Naive B cell (primary cell): Measurements from ENCODE around the gene TRAM2. TPM values are rescaled to one million over a fixed set of nuclear protein-coding genes. Genes with fewer than 3 reads are reported as not detected.

Experiments
- ATAC-seq, 2 donors: fragments of 150-1000 bp; cut with Tn5 transposase; 2 replicates each; pipeline ENCODE4 v1.10.0; 2021; ENCODE audit warnings: low read depth in 2 of 2, mild to moderate bottlenecking in 2 of 2, moderate library complexity in 2 of 2
- DNase-seq: peaks from one replicate; pipeline ENCODE4 v3.0.0; 2022
- H3K27ac Mint-ChIP-seq, 6 donors: one replicate each; pipeline ENCODE4 v1.8.0; 2020 to 2022; ENCODE audit warnings: mild to moderate bottlenecking in 6 of 6, mixed read lengths in 6 of 6, moderate library complexity in 5 of 6, inconsistent platforms in 2 of 6
- H3K27me3 Mint-ChIP-seq, 3 donors: one replicate each; pipeline ENCODE4 v1.8.0; 2021 to 2022; ENCODE audit warnings: mixed read lengths in 3 of 3, mild to moderate bottlenecking in 1 of 3
- H3K36me3 Mint-ChIP-seq, 2 donors: one replicate each; pipeline ENCODE4 v1.8.0; 2020 to 2022; ENCODE audit warnings: mixed read lengths in 2 of 2, inconsistent platforms in 1 of 2, mild to moderate bottlenecking in 1 of 2
- H3K4me1 Mint-ChIP-seq, 3 donors: one replicate each; pipeline ENCODE4 v1.8.0; 2020 to 2022; ENCODE audit warnings: mixed read lengths in 3 of 3, inconsistent platforms in 1 of 3, mild to moderate bottlenecking in 1 of 3, moderate library complexity in 1 of 3
- H3K4me3 Mint-ChIP-seq, 8 donors: one replicate each; pipeline ENCODE4 v1.8.0; 2020 to 2022; ENCODE audit warnings: mild to moderate bottlenecking in 8 of 8, mixed read lengths in 8 of 8, moderate library complexity in 8 of 8, inconsistent platforms in 2 of 8
- H3K9me3 Mint-ChIP-seq, 7 donors: one replicate each; pipeline ENCODE4 v1.8.0; 2020 to 2022; ENCODE audit warnings: mixed read lengths in 7 of 7, mild to moderate bottlenecking in 5 of 7, inconsistent platforms in 2 of 7, moderate library complexity in 1 of 7
- polyA plus RNA-seq, 6 donors: library from polyadenylated mRNA; unstranded; fragments of 300-500 nt; fragmentation: Illumina TruSeq; gene quantifications; one replicate each; pipeline ENCODE4 v1.2.3, GENCODE V29; 2021; ENCODE audit warnings: low read depth in 6 of 6

TRAM2 gene
- polyA plus RNA-seq, 6 donors from 2014 or later: 1.4 to 3.9 (median 2.7) TPM

GRCh38 chr6:52553158-52553557 is 23.7 kb downstream of the TRAM2 start:
- peak overlapping the region in 1 of 6 donors; percentile 9 for H3K27ac Mint-ChIP-seq
- no peaks in the 10 kb centered on the region for H3K9me3 Mint-ChIP-seq

GRCh38 chr6:52552278-52552643 is 24.6 kb downstream of the TRAM2 start:
- H3K9me3 Mint-ChIP-seq: no peaks in the 10 kb centered on the region
- no peak for DNase-seq
- no peaks in the 10 kb centered on the region for H3K27me3 Mint-ChIP-seq
- ATAC-seq: peak in 1 of 2 donors; percentile 62
- H3K36me3 Mint-ChIP-seq: no peaks in the 10 kb centered on the region
- H3K27ac Mint-ChIP-seq: peak overlapping the region in 2 of 6 donors; percentile 36 to 71
- H3K4me3 Mint-ChIP-seq: no peak overlapping the region
- peaks cover 26 to 35% (median 32%) of the 10 kb centered on the region in 3 donors for H3K4me1 Mint-ChIP-seq

More at GRCh38 chr6:52553158-52553557, 23.7 kb downstream of the TRAM2 start:
- H3K4me3 Mint-ChIP-seq: no peak overlapping the region
- no peaks in the 10 kb centered on the region for H3K36me3 Mint-ChIP-seq
- peaks cover 26 to 34% (median 28%) of the 10 kb centered on the region in 3 donors for H3K4me1 Mint-ChIP-seq
- no peaks in the 10 kb centered on the region for H3K27me3 Mint-ChIP-seq
- DNase-seq: no peak
- ATAC-seq: no peak

GRCh38 chr6:52551483-52552277 is 25.2 kb downstream of the TRAM2 start:
- DNase-seq (no peak), ATAC-seq (no peak)
- peaks cover 27 to 41% (median 38%) of the 10 kb centered on the region in 3 donors for H3K4me1 Mint-ChIP-seq
- peak overlapping the region in 4 of 6 donors; percentile 25 to 75 (median 38) for H3K27ac Mint-ChIP-seq
- H3K36me3 Mint-ChIP-seq: no peaks in the 10 kb centered on the region
- no peaks in the 10 kb centered on the region for H3K9me3 Mint-ChIP-seq
- peak overlapping the region in 1 of 8 donors; percentile 6 for H3K4me3 Mint-ChIP-seq
- no peaks in the 10 kb centered on the region for H3K27me3 Mint-ChIP-seq

- ATAC-seq (no peak), DNase-seq (no peak)
- Mint-ChIP-seq H3K4me3 (no peak overlapping the region), H3K36me3 (peaks cover 0 to 3% of the 10 kb centered on the region in 2 donors), H3K4me1 (peaks cover 30 to 45% (median 42%) of the 10 kb centered on the region in 3 donors), H3K27ac (no peak overlapping the region), H3K27me3 (no peaks in the 10 kb centered on the region), H3K9me3 (no peaks in the 10 kb centered on the region)
Measured at GRCh38 chr6:52550870-52551269, 26.0 kb downstream of the TRAM2 start.

- ATAC-seq: no peak
- Mint-ChIP-seq H3K9me3 (no peaks in the 10 kb centered on the region), H3K27ac (peak overlapping the region in 1 of 6 donors; percentile 90), H3K27me3 (no peaks in the 10 kb centered on the region), H3K4me3 (no peak overlapping the region), H3K4me1 (peaks cover 30 to 48% (median 40%) of the 10 kb centered on the region in 3 donors), H3K36me3 (peaks cover 0 to 3% of the 10 kb centered on the region in 2 donors)
- DNase-seq: no peak
Measured at GRCh38 chr6:52550014-52550575, 26.8 kb downstream of the TRAM2 start.

- ATAC-seq (no peak), DNase-seq (no peak)
- Mint-ChIP-seq H3K27me3 (no peaks in the 10 kb centered on the region), H3K27ac (no peak overlapping the region), H3K4me1 (peaks cover 30 to 48% (median 40%) of the 10 kb centered on the region in 3 donors), H3K9me3 (no peaks in the 10 kb centered on the region), H3K36me3 (peaks cover 0 to 3% of the 10 kb centered on the region in 2 donors), H3K4me3 (no peak overlapping the region)
Measured at GRCh38 chr6:52549428-52549827, 27.4 kb downstream of the TRAM2 start.

- Mint-ChIP-seq H3K36me3 (peaks cover 0 to 3% of the 10 kb centered on the region in 2 donors), H3K9me3 (no peaks in the 10 kb centered on the region), H3K27me3 (no peaks in the 10 kb centered on the region), H3K4me3 (no peak overlapping the region), H3K27ac (no peak overlapping the region), H3K4me1 (peaks cover 30 to 48% (median 40%) of the 10 kb centered on the region in 3 donors)
- ATAC-seq (no peak), DNase-seq (no peak)
Measured at GRCh38 chr6:52548999-52549398, 27.9 kb downstream of the TRAM2 start.

- Mint-ChIP-seq H3K27ac (no peak overlapping the region), H3K27me3 (no peaks in the 10 kb centered on the region), H3K4me3 (no peak overlapping the region), H3K4me1 (peaks cover 27 to 45% (median 34%) of the 10 kb centered on the region in 3 donors), H3K36me3 (peaks cover 0 to 3% of the 10 kb centered on the region in 2 donors), H3K9me3 (no peaks in the 10 kb centered on the region)
- ATAC-seq: no peak
- DNase-seq: no peak
Measured at GRCh38 chr6:52548353-52548713, 28.5 kb downstream of the TRAM2 start.

- Mint-ChIP-seq H3K36me3 (peaks cover 0 to 3% of the 10 kb centered on the region in 2 donors), H3K4me1 (peaks cover 22 to 40% (median 28%) of the 10 kb centered on the region in 3 donors), H3K9me3 (no peaks in the 10 kb centered on the region), H3K27ac (no peak overlapping the region), H3K27me3 (no peaks in the 10 kb centered on the region), H3K4me3 (no peak overlapping the region)
- ATAC-seq: no peak
- DNase-seq: no peak
Measured at GRCh38 chr6:52547647-52548352, 29.1 kb downstream of the TRAM2 start.

- peaks cover 11 to 29% (median 20%) of the 10 kb centered on the region in 3 donors for H3K4me1 Mint-ChIP-seq
- H3K27me3 Mint-ChIP-seq: no peaks in the 10 kb centered on the region
- no peaks in the 10 kb centered on the region for H3K9me3 Mint-ChIP-seq
- DNase-seq (no peak), ATAC-seq (no peak)
- H3K4me3 Mint-ChIP-seq: no peak overlapping the region
- peaks cover 0 to 3% of the 10 kb centered on the region in 2 donors for H3K36me3 Mint-ChIP-seq
- peak overlapping the region in 1 of 6 donors; percentile 71 for H3K27ac Mint-ChIP-seq
Measured at GRCh38 chr6:52546678-52547077, 30.2 kb downstream of the TRAM2 start.

GRCh38 chr6:52546192-52546591 is 30.7 kb downstream of the TRAM2 start:
- H3K27ac Mint-ChIP-seq: no peak overlapping the region
- ATAC-seq (no peak), DNase-seq (no peak)
- no peaks in the 10 kb centered on the region for H3K27me3 Mint-ChIP-seq
- H3K4me1 Mint-ChIP-seq: peaks cover 8 to 26% (median 20%) of the 10 kb centered on the region in 3 donors
- peaks cover 0 to 3% of the 10 kb centered on the region in 2 donors for H3K36me3 Mint-ChIP-seq
- no peaks in the 10 kb centered on the region for H3K9me3 Mint-ChIP-seq
- H3K4me3 Mint-ChIP-seq: no peak overlapping the region

- no peak for DNase-seq
- H3K4me3 Mint-ChIP-seq: no peak overlapping the region
- H3K36me3 Mint-ChIP-seq: peaks cover 0 to 3% of the 10 kb centered on the region in 2 donors
- no peaks in the 10 kb centered on the region for H3K9me3 Mint-ChIP-seq
- H3K27me3 Mint-ChIP-seq: no peaks in the 10 kb centered on the region
- H3K4me1 Mint-ChIP-seq: peaks cover 8 to 26% (median 20%) of the 10 kb centered on the region in 3 donors
- no peak for ATAC-seq
- peak overlapping the region in 1 of 6 donors; percentile 58 for H3K27ac Mint-ChIP-seq
Measured at GRCh38 chr6:52545406-52546119, 31.3 kb downstream of the TRAM2 start.
